A549 treated with DMSO at 1 μM for 4 hours (cell line): Measurements from ENCODE around the gene PDK4. TPM values are rescaled to one million over a fixed set of nuclear protein-coding genes. Genes with fewer than 3 reads are reported as not detected.

ENCODE experiments used
- total RNA-seq: library from RNA; stranded (reverse); fragments of 200-300 nt; extraction: Qiagen RNA extraction; gene quantifications from 5 replicates; pipeline ENCODE4 v1.2.3, GENCODE V29; 2022; ENCODE audit warnings: low read depth

Gene PDK4
- 3.7 to 5.6 TPM (median 5.0 TPM) in 5 replicates for total RNA-seq

DNA sequence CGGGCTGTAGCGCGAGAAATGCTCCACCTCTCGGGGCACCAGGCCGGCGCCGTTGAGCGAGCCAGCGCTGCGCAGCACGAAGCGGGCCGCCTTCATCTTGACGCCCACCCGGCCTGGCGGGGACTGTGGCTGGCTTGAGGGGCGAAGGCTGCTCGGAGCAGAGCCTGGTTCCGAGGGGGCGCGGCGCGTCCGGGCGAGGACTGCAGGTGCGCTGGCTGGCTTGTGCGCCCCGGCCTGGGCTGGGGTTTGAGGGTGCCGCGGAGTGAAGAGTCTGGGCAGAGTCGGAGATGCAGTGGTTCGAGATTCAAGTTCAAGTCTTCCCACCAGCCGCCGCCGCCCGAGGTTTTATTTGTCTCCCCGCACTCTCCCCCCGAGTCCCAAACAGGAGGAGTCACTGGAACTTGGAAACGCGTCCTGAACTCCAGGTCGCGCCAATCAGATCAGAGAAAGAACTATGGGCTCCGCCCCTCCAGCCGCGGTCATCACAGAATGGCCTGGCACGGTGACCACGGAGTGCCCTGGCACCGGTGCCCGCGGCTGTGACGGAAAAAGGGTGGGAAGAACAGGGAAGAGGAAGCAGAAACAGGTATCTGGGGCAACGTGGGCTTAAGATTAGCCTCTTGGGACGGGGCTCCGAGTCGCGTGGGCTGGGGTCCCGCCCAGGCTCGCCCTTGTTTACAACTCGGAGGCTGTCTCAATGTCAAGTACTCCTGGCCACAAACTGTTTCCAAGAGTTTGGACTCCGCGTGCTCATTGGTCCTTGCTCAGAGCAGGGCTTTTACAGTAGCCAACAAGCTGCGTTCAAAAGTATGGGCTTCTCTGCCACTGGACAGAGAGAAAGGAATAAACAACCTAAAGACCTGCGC lies at the start of gene PDK4:
Gene PDK4 (minus strand): TSS at position 319 of the 866 bp plus-strand sequence. CDS start 223 bp downstream, at position 96.

Other genes starting within 250 kb of the PDK4 start
- 28.7 to 39.9 TPM (median 35.0 TPM) in 5 replicates for gene PON3, start 200.1 kb downstream of the PDK4 start, total RNA-seq
- gene PON2, start 161.5 kb downstream of the PDK4 start, total RNA-seq = 275 to 335 TPM (median 284 TPM) in 5 replicates
- 0.13 to 0.37 TPM (median 0.32 TPM) in 5 replicates for gene ASB4, start 110.6 kb downstream of the PDK4 start, total RNA-seq
- 0.14 to 0.36 TPM in 2 of 5 replicates, not detected in the others for gene DYNC1I1, start 176.0 kb upstream of the PDK4 start, total RNA-seq